C4-2B (cell line): ENCODE results near the gene AQR.
"Not testable (repeated sequence)": the region's sequence is repeated elsewhere in the genome, so short reads cannot be mapped to it uniquely, and the experiment has no call there.

Source experiments
- H3K27ac ChIP-seq: fragments of 450-650 bp; 2 replicates; pipeline ENCODE4 v1.5.1; 2017
- CTCF ChIP-seq: fragments of 450-650 bp; conservative IDR thresholded peaks from 2 replicates; pipeline ENCODE4 v1.5.1; 2017; ENCODE audit warnings: mild to moderate bottlenecking
- ZFX ChIP-seq: fragments of 450-650 bp; IDR thresholded peaks from 2 replicates; pipeline ENCODE4 v1.6.1; 2017

AQR gene

GRCh38 chr15:34953851-34954250 lies 15.7 kb downstream of the AQR start:
- TF ChIP-seq ZFX (no peak), CTCF (no peak)
- H3K27ac ChIP-seq = no peak overlapping the region

GRCh38 chr15:34952481-34952880 lies 17.1 kb downstream of the AQR start:
- TF ChIP-seq CTCF (no peak), ZFX (no peak)
- H3K27ac ChIP-seq = no peak overlapping the region

GRCh38 chr15:34951993-34952392 lies 17.5 kb downstream of the AQR start:
- H3K27ac ChIP-seq = no peak overlapping the region
- TF ChIP-seq ZFX (no peak), CTCF (no peak)

GRCh38 chr15:34944936-34945335 lies 24.6 kb downstream of the AQR start:
- H3K27ac ChIP-seq = no peak overlapping the region
- no peak for TF ChIP-seq CTCF

GRCh38 chr15:34943711-34944110 lies 25.8 kb downstream of the AQR start:
- H3K27ac ChIP-seq = no peak overlapping the region
- no peak for TF ChIP-seq CTCF
- no peak for TF ChIP-seq ZFX

GRCh38 chr15:34943264-34943663 lies 26.3 kb downstream of the AQR start:
- H3K27ac ChIP-seq = not testable (repeated sequence)

- TF ChIP-seq CTCF (no peak), ZFX (no peak)
- no peak overlapping the region for H3K27ac ChIP-seq
Observed at GRCh38 chr15:34942363-34942762, 27.2 kb downstream of the AQR start.

GRCh38 chr15:34941831-34942230 lies 27.7 kb downstream of the AQR start:
- TF ChIP-seq CTCF (no peak), ZFX (no peak)
- H3K27ac ChIP-seq = no peak overlapping the region
